GM21367 (cell line): ENCODE results near the gene PDE4B.
A peak's percentile ranks its signal among the peaks of the same experiment; 100 is the strongest.
"Not testable (repeated sequence)": the region's sequence is repeated elsewhere in the genome, so short reads cannot be mapped to it uniquely, and the experiment has no call there.

Experiments
- ATAC-seq: cut with Tn5 transposase; IDR thresholded peaks from one replicate; pipeline ENCODE4 v1.9.1; 2021; ENCODE audit not compliant: unreplicated experiment

The PDE4B gene

GRCh38 chr1:66300280-66300971 lies 507.7 kb downstream of the PDE4B start:
- no peak for ATAC-seq

DNA sequence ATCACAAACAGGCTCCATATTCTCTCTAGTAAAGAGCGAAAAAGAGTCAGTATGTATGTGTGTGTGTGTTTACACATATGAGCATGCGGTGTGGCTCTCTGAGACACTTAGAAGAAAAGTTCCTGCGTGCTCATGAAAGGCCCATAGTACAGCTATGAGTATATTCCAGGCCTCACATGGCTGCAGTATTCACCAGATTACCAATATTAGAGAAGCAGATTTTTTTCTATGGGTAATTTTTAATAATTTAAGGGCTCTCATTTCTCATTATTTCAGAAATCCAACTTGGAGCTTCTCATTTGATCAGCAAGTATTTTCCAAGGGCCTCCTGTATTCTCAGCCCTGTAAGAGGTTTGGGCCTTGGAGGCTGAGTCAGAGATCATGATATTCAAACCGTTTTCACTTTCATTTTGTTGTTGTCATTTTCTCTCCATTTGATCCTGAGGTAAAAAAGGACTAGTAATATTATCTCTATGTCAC lies 508.3 kb downstream of the PDE4B start:
- ATAC-seq = peak; percentile 64

- no peak for ATAC-seq
Observed at GRCh38 chr1:66302184-66302742, 509.6 kb downstream of the PDE4B start.

- no peak for ATAC-seq
Observed at GRCh38 chr1:66302815-66303214, 510.1 kb downstream of the PDE4B start.

- no peak for ATAC-seq
Observed at GRCh38 chr1:66303646-66304045, 511.0 kb downstream of the PDE4B start.

GRCh38 chr1:66304128-66304527 lies 511.4 kb downstream of the PDE4B start:
- no peak for ATAC-seq

GRCh38 chr1:66305927-66306326 lies 513.2 kb downstream of the PDE4B start:
- ATAC-seq = no peak

DNA sequence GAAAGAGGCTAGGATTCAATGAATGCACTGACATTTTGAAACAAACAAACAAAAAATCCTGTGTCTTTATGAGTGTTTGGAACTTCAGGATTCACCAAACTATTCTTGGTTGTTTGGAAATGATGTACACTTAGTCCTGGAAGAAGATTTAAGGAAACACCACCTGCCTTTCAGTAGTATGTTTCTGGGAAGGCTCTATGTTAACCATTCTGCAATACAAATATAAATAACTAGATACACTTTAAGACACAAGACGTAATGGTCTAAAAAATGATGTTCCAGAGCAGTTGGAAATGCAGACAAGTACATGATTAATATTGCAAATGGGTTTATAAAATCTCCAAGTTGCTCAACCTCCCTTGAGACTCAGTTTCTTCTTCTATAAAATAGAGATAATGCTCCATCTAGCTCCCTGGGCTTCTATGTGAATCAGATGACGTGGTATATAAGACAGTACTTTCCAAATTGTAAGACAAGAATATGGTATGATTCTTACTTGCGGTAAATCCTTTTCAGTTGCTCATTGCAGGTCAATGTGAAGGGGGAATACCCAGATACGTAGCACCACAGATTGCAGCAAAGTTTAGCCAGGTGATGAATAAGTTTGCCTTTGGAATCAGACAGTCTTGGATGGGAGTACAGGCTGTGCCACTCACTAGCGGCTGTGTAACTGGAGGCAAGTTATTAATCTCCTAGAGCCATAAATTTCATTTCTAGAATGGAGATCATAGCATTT lies 516.5 kb downstream of the PDE4B start:
- no peak for ATAC-seq

DNA sequence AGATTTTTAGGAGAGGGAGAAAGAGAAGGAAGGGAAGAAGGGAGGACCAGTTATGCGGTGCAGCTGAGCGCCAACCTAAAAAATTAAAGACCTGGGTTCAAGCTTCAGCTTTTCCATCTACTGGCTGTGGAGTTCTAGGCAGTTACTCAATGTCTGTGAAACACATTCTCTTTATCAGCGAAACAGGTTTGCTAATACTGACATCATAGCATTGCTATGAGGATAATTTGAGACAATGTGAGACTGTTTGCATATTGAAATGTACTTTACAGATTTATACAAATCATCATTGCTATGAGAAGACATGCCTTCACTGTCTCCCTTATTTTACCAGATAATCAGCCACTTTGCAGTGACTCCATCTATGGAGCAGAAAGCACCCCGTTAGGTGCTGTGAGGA lies 518.4 kb downstream of the PDE4B start:
- no peak for ATAC-seq

DNA sequence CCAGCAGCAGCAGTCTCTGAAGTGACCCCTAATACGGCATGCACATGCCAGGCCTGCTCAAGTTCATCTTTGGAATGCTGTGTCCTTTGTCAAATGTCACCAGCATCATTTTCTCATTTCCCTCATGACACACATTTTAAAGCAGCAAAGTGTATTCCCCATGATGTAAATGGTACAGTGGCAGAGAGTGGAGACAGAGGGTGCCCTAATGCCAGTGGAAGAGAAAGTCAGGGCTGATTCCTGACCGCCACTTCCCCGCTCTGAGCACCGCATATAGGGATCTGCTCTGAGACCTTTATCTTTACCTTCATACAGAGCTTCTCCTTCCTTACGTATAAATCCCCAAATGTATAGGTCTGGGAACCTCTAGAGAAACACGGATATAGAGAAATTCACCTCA lies 518.9 kb downstream of the PDE4B start:
- ATAC-seq = no peak

GRCh38 chr1:66312271-66312990 lies 519.7 kb downstream of the PDE4B start:
- no peak for ATAC-seq

GRCh38 chr1:66313429-66313828 lies 520.7 kb downstream of the PDE4B start:
- no peak for ATAC-seq

GRCh38 chr1:66315671-66316070 lies 523.0 kb downstream of the PDE4B start:
- ATAC-seq = no peak

DNA sequence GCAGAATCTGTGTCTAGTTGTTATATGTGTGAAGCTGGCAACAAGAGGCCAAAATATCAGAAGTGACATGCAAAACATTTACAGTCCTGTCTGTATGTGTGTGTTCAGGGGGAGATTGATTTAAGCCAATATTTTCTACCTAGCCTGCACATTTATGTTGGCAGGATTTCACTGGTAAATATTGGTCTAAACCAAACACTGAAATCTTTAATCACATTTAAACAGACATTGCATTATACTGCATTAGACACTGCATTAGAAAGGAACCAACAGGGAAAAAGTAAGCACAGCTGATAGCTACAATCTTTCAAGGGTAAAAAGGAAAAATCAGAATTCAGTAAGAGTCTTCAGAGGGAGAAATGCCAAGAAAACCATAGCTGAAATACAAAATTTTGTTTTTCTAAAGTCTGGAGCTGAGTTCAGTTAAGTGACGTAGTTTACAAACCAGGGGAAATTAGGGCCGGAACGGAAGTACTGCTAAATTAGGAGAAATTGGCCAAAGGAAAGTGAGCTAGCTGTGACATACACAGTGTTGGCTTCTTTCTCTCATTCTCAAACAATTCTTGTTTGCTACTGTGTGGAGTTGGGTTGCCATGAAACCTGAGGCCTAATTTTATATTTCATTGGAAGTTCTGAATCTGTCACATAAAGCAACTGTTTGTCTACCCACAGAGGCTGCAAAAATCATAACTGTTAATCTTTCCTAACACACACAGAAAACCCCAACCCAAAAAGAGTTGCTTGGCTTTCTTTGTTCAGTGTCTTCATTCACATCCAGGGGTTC lies 524.0 kb downstream of the PDE4B start:
- no peak for ATAC-seq

DNA sequence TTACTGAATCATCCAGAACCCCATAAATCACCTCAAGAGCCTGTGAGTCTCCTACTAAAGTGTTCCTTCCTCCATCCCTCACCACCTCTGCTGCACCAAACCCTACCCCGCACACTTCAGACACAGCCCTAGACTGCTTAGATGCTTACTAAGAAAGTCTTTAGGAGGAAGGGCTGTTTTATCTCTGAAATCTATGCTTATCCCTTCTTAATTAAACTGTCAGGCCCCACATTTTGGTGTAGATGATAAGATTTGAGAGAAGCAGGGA lies 524.5 kb downstream of the PDE4B start:
- ATAC-seq = no peak

DNA sequence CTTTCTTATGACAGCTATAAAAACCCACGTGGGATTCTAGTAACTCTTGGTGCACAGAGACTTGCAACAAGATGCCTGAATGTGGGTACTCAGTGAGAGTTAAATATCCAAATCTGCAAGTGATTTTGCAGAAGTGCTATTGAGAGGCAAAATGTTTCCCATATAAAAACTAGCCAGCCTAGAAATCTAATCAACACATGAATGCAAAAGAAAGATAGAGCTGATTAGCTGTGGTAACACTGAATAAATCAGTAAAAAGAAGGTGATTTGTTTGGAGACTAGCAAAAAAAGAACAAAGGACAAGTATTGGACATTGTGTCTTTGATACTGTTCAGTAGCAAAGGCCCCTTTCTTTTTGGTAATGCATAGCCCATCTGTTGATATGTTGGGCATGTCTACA lies 527.5 kb downstream of the PDE4B start:
- no peak for ATAC-seq

- ATAC-seq = not testable (repeated sequence)
Observed at GRCh38 chr1:66322462-66322861, 529.8 kb downstream of the PDE4B start.

DNA sequence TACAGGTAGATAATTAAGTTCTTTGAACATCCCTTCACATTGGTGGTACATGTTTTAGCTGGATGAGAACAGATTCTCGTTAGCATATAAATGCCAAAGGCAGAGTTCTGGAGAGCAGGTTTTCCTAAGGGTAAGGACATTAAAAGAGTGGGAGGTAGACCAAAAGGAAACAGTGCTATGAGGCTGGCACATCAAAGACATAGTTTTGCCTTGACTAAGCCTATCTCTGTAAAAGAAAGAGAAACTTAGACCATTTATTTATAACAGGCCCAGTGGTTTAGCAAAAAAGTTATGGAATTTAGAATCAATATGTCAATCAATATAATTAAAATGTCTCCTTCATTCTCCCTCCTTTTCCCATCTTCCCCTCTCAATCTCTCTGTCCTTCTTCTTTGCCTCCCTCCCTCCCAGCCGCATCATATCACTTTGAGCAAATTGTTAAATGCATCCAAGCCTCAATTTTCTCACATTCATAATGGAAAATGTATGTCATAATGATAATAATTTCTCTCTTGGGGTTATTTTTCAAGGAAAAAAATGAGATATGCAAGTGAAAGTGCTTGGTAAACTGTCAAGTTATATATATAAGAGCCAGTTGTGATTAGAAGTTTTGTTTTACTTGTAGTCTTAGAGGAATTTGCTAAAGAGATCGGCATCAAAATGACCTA lies 531.4 kb downstream of the PDE4B start:
- ATAC-seq = no peak

- ATAC-seq = no peak
Observed at GRCh38 chr1:66325594-66326380, 533.1 kb downstream of the PDE4B start.

- ATAC-seq = no peak
Observed at GRCh38 chr1:66326867-66327266, 534.2 kb downstream of the PDE4B start.
